Stimulated activated CD4-positive, alpha-beta T cell treated with anti-CD3 and anti-CD28 coated beads, TNF-alpha, amount 100 ng/mL, for 1 hour (primary cell): ENCODE results near the gene IGSF9B.

Experiments
- DNase-seq, 3 donors: peaks; one replicate each; pipeline ENCODE4 v3.0.0-alpha.2; 2020; ENCODE audit warnings: low read depth in 3 of 3, low spot score in 1 of 3

IGSF9B gene

DNA sequence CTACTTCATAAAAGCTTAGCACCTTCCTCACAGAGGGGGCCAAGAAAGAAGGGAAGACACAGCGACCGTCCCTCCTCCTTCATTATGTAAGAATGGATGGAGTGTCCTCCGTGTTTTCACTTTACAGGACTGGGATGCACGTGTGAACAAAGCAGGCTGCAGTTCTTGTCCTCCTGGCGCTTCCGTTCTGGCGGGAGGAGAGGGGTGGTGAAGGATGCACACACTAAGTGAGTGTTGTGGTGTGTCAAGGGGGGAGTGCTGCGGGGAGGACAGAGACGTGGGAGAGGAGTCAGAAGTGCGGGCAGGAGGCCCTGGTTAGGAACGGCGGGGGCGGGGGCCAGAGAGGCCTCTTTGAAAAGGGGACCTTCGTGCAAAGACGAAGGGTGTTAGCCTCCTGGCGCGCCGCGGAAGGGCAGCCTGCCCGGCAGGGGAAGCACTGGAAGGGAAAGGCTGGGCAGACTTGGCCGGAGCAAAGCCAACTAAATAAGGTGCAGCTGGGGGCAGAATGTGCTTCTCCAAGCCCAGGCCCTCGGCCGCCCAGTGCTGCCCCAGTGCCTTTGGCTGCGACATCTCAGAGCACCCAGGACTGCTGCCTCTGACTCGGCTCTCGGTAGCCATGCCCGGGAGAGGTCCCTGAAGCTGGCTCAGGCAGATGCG lies 27.0 kb upstream of the IGSF9B start:
- no peak for DNase-seq

DNA sequence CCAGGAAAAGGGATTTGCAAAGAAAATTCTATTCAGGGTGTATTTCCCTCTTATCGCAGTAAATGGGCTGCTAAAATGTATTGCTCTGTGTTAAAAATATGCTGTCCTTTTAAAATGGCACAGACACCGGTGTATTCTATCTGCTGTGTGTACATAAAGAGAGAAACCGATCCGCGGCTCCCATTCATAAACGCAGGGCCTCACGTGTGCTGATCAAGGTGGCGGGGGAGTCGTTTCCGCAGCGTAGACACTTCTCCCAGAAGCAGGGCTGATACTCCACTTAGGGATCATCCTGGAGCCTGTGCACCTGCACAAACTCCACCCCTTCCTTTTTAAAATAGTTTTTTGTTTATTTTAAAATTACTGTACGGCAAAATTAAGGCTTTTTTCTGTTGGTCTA lies 26.1 kb upstream of the IGSF9B start:
- no peak for DNase-seq

DNA sequence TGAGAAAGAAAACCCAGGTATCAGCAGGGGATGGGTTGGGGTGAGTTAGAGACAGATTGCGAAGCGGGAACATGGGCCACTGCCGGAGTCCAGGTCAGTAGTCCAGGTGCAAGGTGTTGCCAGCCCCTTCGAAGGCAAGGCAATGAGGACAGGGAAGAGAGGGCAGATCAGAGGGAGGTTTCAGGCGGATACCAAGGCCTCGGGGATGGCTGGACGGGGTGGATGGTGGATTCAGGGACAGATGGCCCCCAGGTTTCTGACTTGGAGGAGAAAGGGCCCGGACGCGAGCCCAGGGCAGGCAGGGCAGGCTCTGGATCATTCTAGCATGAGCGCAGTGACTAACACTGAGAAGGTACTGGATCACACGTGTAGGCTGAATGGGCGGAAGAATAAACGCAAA lies 25.4 kb upstream of the IGSF9B start:
- no peak for DNase-seq

DNA sequence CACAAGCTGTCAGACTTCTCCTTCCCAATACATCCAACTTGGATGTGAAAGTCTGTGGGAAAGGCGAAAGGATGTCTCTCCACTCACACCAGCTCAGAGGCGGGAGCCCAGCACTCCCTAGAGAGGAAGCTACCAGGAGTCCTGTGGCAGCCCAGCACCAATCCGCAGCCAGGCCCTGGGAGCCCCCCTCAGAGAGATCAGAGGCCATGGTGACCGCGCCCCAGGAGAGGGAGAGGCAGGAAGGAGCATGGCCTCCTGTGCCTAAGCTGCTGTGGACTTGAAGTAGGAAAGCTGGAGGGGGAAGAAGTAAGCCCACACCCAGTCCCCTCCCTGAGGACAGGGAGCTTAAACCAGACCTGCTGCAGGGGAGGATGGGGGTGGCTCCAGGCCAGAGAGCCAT lies 24.4 kb upstream of the IGSF9B start:
- no peak for DNase-seq

DNA sequence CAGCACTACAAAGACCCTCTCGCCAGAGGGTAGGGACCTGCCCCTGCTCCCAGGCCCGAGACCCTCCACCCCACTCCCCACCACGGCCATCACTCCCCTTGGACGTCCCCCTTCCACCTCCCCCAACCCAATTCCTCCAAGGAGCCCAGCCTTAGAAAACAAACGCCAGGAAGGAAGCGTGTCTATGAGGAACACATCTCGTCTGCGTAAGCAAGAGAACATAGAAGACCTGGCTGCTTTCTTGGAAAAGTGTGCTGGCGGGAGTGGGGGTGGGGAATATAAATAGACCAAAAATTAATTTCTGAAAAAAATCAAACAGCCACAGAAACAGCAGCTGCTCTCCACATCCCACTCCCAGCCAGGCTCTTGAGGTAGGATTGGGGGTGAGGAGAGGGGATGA lies 23.9 kb upstream of the IGSF9B start:
- no peak for DNase-seq

DNA sequence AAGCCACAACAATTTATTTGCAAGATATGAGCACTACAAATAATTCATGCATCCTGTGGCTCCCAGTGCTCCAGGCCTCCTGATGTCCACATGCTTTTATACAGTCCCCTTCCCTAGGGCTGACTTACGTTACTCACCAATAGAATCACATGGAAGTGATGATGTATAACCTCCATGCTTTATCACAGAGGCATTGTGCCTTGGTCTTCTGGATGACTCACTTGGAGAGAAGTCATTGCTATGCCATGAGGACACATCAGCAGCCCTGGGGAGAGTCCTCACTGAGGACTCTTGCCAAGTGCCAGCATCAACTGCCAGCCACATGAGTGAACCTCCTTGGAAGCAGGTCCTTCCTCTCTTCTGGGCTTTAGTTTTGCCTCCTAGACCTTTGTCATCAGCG lies 22.0 kb upstream of the IGSF9B start:
- no peak for DNase-seq

DNA sequence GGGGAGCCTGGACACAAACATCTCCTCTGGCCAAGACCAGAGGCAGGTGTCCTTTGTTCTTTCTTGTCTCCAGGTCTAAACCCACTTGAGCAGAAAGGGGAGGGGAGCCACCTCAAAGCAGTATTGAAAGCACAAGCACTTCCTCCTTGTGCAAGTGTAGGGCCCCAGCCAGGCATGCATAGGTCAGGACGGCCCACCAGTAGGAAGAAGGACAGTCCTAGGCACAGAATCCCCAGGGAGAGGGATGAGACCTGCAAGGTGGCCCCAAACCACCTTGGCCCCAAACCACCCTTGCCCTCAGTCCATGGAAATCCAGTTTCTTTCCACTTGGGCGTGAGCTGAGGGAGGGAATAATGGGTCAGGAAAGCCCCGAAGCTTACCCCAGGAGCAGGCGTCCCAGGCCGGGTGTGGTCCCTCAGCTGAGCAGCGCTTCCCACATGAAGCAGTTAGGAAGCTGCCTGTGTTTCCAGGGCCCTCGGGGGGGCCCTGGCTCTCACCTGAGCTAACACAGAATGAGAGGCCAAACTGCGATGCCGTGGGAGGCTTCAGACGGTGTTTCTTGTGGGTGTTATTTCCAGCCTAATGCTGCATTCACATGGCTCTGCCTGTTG lies 20.4 kb upstream of the IGSF9B start:
- no peak for DNase-seq

DNA sequence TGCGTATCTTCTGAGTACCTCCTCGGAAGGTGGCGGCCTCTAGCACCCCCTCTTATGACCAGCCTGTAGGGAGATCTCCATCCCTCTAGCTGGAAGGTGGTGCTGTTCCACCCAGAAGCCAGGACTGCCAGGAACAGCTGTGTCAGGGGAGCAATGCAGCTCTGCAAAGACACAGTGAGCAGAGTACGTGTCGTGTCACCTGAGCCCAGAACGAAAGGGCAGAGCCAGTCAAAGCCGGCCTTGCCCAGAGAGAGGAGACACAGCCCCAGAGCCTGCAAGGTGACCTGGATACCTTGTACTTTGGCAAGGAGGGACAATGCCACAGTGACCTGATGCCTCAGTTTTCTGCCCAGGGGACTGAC lies 18.7 kb upstream of the IGSF9B start:
- DNase-seq = no peak

DNA sequence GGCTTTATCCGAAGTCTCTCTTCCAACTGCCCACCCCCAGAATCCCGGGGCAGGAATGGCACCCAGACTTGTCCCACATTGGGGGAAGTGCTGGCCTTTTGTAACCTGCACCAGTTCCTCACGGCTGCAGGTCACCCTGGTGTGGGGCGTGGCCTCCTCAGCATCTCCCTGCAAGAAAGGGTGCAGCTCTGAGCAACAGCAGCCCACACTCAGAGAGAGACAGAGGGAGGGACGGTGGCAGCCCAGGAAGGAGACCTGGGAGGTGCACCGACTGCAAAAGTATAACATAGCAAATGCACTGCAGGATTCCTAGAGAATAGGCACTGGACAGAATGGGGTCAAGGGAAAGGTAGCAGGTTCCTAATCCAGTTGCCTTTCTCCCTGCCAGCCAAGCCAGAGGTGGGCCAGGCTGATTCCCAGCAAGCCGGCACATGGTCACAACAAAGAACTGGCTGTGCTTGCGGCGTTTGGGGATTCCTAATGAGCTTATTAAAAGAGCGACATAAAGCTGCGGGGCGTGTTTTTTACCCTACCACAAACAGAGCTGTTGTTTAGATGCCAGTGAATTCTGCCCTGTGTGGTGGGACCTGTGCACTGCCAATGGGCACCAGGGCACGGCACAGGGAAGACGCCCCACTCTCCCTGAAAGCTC lies 18.2 kb upstream of the IGSF9B start:
- DNase-seq = no peak

DNA sequence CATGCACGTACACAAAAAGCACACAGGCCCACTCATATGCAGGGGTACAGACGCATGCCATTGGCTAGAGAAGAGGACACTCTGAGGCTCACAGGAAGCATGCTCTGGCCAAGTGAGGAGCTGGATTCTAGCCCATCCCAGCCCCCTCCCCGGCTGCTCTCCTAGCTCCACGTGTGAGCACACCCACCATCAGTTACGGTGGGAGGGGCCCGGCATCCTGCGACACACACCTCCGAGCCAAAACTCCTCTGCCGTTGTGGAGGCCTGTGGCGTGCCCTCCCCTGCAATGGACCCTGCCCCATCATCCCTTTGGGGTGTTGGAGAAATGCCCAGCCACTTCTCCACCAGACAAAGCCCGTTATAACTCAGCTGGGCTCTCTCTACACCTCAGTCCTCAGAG lies 15.1 kb upstream of the IGSF9B start:
- no peak for DNase-seq

DNA sequence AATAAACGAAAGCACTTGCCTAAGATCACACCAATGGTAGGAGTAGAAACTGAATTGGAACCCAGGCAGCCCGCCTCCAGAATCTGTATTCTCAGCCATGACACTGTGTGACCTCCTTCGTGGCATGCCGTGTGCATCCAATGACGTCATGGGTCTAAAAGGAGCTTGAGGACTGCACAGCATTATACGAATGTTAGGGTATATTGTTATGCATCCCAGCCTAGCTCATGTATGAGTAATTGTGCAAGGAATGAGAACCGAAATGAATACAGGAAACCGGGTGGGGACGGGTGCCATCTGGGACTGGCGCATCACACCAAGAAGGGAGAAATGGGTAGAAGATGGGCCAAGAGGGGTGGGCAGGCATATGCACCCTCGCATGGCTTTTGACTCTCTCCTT lies 12.3 kb upstream of the IGSF9B start:
- DNase-seq = no peak

DNA sequence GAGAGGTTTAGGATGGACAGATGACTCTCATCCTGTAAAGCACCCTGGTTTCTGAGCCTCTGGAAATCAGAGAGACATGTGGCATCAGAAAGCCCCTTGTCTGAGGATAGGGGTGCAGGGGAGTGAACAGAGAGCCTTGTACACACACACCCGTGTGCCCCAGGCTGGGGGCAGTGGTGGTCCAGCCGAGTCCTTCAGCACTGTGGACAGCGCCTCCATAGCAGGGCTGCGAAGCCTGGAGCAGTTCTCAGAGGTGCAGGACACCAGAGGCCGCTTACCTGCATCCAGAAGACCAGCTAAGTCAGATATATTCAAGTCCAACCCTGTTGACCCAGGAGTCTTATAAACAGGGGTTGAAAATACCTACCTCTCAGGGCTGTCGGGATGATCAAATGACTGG lies 11.5 kb upstream of the IGSF9B start:
- DNase-seq = no peak

DNA sequence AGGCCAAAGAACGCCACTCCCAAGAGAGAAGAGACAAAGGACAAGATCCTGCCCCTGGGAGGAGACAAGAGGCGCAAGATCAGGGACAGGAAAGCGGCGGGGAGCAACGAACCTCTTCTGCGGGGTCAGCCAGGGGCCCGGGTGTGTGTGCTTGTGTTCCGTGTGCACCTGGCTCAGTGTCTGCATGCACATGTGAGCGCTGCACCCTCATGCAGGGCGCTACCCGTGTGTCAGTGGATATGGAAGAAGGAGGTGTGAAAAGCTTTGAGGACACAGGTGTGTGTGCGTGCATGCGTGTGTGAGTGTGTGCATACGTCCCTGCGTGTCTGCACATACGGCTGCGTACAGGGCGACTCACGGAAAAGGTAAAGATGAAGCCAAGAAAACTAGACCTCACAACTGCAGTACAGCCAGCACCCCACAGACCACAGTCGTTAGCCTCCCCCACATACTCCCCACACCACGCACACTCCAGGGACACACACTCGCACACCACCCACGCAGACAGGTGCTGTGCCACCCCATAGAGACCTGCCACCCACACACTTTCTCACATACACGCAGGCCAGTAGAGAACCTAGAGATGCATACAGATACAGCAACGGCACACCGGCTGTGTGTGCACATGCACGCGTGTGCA lies 11.0 kb upstream of the IGSF9B start:
- no peak for DNase-seq

DNA sequence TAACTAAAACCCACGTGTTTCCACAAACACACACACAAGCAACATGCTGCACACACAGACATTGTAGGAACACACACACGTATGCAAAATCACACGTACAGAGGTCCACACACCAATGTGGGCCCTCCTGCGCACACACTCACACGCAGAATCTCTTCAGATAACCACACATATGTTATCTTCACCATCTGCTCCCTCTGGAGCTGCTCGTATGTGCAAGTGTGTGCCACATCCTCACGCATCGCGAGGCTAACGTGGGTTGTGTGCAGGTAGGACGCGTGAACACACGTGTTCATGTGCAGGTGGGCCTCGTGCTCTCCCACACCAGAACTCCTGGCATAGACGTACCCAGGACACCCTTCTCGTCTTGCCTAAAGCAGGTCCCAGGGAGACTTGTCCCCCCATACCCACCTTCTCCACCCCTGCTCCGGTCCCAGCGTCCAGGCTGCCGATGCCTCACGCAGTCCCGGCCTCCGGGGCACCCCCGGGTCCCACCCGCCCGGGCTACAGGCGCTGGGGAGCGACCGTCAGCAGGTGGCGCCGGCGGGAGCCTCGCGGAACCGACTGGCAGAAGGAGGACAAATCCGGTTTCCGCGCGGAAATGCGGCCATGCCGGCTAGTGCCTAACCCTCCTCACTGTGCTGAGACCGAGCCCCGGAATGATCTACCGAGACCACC lies 10.3 kb upstream of the IGSF9B start:
- DNase-seq = peak in 2 of 3 donors; percentile 38 to 57

DNA sequence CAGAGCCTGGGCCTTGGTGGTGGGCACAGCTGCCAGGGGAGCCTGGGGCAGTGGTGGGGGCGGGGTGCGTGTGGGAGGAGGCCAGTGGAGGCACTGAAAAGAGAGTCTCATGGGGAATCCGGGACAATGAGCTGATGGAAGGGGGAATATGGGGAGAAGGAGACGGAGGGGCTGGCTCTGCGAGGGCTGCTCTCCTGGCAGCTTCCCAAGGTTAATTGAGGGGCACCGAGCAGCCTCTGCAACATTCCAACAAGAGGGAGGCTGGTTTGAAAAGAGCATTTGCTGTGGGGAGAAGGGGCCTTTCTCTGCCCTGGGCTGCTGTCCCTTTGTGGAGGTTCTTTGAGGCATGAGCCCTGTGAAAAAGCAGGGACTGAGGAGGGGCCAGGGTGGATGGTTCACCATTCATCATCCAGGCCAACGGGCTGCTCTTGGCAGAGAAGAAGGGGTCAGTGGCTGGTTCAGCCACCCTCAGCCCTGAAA lies 9.4 kb upstream of the IGSF9B start:
- DNase-seq = no peak

DNA sequence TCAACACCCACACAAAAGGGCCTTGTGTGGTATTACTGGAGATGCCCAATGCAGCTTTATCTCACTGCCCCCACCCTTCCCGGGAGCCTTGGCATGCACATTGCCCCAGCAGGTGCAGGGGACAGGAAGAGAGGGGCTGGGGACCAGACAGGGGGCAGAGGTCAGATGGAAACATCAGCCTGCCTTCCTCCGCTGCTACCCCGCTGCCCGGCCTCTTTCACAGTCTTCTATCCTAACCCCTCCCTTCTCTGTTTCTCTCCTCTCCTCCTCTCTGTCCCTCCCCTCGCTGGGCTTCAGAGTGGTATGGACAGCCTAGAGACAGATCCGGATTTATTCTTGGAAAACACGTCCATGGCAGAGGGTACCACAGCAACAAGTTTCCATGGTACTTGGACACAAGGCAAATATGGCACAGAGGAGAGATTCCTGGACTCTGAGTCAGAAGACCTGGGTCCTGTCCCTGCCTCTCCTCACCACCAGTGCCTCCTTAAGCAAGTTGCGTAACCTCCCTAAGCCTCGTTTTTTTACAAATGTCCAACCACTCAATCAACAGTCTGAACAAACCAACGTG lies 8.3 kb upstream of the IGSF9B start:
- DNase-seq = no peak

DNA sequence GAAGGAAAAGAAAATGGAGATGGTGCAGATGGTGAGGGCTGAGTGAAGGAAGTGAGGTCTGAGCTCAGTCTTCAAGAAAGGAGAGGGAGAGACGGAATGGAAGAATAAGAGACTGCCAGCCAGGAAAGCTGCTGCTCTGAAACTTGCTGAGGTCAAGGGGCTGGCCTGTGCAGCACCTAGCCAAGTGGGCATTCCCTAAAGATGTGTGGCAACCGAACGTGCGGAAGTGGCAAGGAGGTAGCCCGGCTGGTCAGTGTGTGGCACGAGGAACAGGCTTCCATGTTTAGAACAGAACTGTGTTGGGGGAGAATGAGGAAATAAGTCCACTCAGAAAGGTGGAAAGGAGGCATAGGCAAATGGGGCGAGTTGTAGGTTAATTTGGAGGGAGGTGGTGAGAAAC lies 7.6 kb upstream of the IGSF9B start:
- no peak for DNase-seq

DNA sequence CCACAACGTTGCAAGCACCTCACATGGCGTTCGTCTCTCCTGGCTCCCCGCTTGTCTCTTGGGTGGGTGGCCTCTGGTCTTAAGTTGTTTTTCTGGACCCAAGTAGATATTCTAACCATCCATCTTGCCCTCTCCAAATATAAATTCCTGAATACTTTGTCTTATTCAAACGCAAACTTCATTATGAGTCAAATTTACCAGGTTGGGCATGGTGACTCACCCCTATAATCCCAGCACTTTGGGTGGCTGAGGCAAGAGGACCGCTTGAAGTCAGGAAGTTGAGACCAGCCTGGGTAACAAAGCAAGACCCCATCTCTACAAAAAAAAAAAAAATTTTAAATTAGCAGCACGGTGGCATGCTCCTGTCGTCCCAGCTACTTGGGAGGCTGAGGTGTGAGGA lies 5.1 kb upstream of the IGSF9B start:
- no peak for DNase-seq

DNA sequence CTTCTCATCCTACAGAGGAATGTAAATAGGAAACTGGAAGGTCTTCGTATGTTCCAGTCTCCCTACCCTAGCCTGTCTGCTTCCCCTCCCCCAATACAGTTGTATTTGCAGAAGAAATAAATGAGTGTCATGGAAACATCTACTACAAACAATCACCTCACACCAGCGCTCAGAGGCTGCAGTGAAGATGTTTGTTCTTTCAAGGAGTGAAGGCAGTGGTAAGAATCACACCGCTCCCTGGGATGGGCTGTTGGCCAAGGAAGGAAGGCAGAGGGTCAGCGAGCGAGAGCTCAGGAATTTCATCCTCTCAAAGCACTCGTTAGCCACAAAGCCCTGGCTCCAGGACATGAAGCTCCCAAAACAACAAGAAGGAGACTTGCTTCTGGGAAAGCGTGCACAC lies 1.1 kb upstream of the IGSF9B start:
- no peak for DNase-seq

DNA sequence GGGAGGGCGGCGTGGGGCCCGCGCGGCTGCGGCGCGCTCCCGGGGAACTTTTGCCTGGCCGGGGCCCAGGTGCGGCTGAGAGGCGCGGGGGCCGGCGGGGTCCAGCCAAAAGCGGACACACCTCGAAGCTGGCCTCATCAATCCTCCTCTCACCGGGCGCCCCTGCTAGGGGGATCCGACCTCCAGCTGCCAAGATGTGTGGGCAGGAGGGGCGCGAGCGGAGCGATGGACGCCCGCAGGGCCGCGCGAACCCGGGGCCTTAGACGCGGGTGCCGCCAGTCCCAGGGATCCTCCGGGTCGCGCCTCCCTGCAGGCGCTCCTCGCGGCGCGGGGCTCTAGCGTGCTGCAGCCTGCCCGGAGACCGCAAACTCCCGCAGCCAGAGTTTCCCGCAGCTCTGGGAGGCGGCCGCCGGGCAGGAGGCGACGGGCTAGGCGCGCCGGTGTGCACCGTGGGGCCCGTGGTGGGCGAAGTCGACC lies 785 bp downstream of the IGSF9B start:
- no peak for DNase-seq
